A549 (cell line): ENCODE measurements around the gene MYLK4. TPM values are rescaled to one million over a fixed set of nuclear protein-coding genes. Genes with fewer than 3 reads are reported as not detected.

ENCODE experiments used
- ATAC-seq, 2 experiments: fragments of 200-7000 bp in 1 of 2; fragments of >200 bp in 1 of 2; cut with Nextera tagmentation in 1 of 2; cut with Tn5 transposase in 1 of 2; 3 replicates each; pipeline versions ENCODE4 v1.8.0 to v1.9.1; 2018 to 2020; ENCODE audit warnings: mild to moderate bottlenecking in 1 of 2, moderate library complexity in 1 of 2
- CTCF ChIA-PET: fragments of 300-600 bp; sonication (Branson Sonifier 250); formaldehyde crosslinking; extraction: SDS; loops from one replicate; lab custom pipeline; 2021; ENCODE audit warnings: antibody characterized with exemption, inconsistent platforms; lab: Yijun Ruan, JAX
- POLR2A ChIA-PET: fragments of 350-600 bp; formaldehyde crosslinking; extraction: SDS; loops from one replicate; lab custom pipeline; 2021; ENCODE audit warnings: antibody characterized with exemption, inconsistent platforms; lab: Yijun Ruan, JAX
- DNase-seq, 2 experiments: peaks; one replicate each; pipeline versions ENCODE4 v3.0.0 to v3.0.0-alpha.2; 2011 to 2016; ENCODE audit warnings: low read depth in 1 of 2, low spot score in 1 of 2
- FAIRE-seq: peaks from 2 replicates; lab custom pipeline; 2011; peaks lifted over from hg19 to GRCh38; lab: Jason Lieb, UNC
- H3K27ac ChIP-seq, 2 experiments: fragments of >200 bp; sonication (Bioruptor Twin); formaldehyde crosslinking; 3 replicates each; pipeline ENCODE4 v1.5.1; 2016 to 2017
- H3K4me1 ChIP-seq: fragments of >200 bp; sonication (Bioruptor Twin); formaldehyde crosslinking; 3 replicates; pipeline ENCODE4 v1.6.1; 2016
- H3K4me2 ChIP-seq: fragments of >200 bp; sonication (Bioruptor Twin); formaldehyde crosslinking; 3 replicates; pipeline ENCODE4 v1.6.1; 2016
- H3K4me3 ChIP-seq: fragments of >200 bp; sonication (Bioruptor Twin); formaldehyde crosslinking; 3 replicates; pipeline ENCODE4 v1.5.1; 2016
- H3K9me3 ChIP-seq: fragments of >200 bp; sonication (Bioruptor Twin); formaldehyde crosslinking; 3 replicates; pipeline ENCODE4 v1.6.1; 2016
- CBX2 ChIP-seq: fragments of 200-600 bp; sonication (generic); IDR thresholded peaks from 2 replicates; pipeline ENCODE4 v1.6.1; 2016; ENCODE audit warnings: low read depth, mild to moderate bottlenecking, borderline replicate concordance
- CBX8 ChIP-seq: fragments of 200-600 bp; sonication (generic); IDR thresholded peaks from 2 replicates; pipeline ENCODE4 v1.6.1; 2016
- CEBPB ChIP-seq, 2 experiments: fragments of >200 bp in 1 of 2; sonication (Bioruptor Twin) in 1 of 2; formaldehyde crosslinking in 1 of 2; IDR thresholded peaks; 2 replicates each; pipeline ENCODE4 v1.6.1; 2012 to 2016
- CHD2 ChIP-seq: fragments of 150-350 bp; IDR thresholded peaks from 2 replicates; pipeline ENCODE4 v1.6.1; 2014; ENCODE audit warnings: low read length; ENCODE audit not compliant: partially characterized antibody
- EHF ChIP-seq: fragments of 250-450 bp; sonication (Bioruptor Pico); IDR thresholded peaks from 2 replicates; pipeline ENCODE4 v1.5.0; 2020; ENCODE audit warnings: mild to moderate bottlenecking
- EHMT2 ChIP-seq: fragments of 200-600 bp; sonication (generic); IDR thresholded peaks from 2 replicates; pipeline ENCODE4 v1.6.1; 2016; ENCODE audit warnings: antibody characterized with exemption, low read depth, mild to moderate bottlenecking, moderate library complexity
- GATA3 ChIP-seq: IDR thresholded peaks from 2 replicates; pipeline ENCODE4 v1.6.1; 2012; ENCODE audit warnings: borderline replicate concordance
- HDAC2 ChIP-seq: fragments of 200-600 bp; sonication (generic); IDR thresholded peaks from 2 replicates; pipeline ENCODE4 v1.6.1; 2016
- HEYL ChIP-seq: fragments of 250-450 bp; sonication (Bioruptor Pico); IDR thresholded peaks from 2 replicates; pipeline ENCODE4 v1.8.0; 2021; ENCODE audit warnings: mild to moderate bottlenecking, moderate library complexity
- HOXB13 ChIP-seq: fragments of 250-450 bp; sonication (Bioruptor Pico); IDR thresholded peaks from 2 replicates; pipeline ENCODE4 v1.5.0; 2020; ENCODE audit warnings: low read depth, mild to moderate bottlenecking, moderate library complexity
- JUN ChIP-seq, 2 experiments: fragments of >200 bp; sonication (Bioruptor Twin); formaldehyde crosslinking; IDR thresholded peaks; 2 replicates in 1 of 2; 3 replicates in 1 of 2; pipeline ENCODE4 v1.6.1; 2016 to 2017
- JUNB ChIP-seq: fragments of >200 bp; sonication (Bioruptor Twin); formaldehyde crosslinking; IDR thresholded peaks from 2 replicates; pipeline ENCODE4 v1.6.1; 2016
- KDM1A ChIP-seq: fragments of 200-600 bp; sonication (generic); IDR thresholded peaks from 2 replicates; pipeline ENCODE4 v1.6.1; 2016; ENCODE audit warnings: low read depth, mild to moderate bottlenecking
- NFE2L2 ChIP-seq: fragments of 150-350 bp; conservative IDR thresholded peaks from 2 replicates; pipeline ENCODE4 v1.6.1; 2014; ENCODE audit warnings: low read length
- RAD21 ChIP-seq, 2 experiments: fragments of >200 bp in 1 of 2; sonication (Bioruptor Twin) in 1 of 2; formaldehyde crosslinking in 1 of 2; IDR thresholded peaks in 1 of 2; conservative IDR thresholded peaks in 1 of 2; 2 replicates in 1 of 2; 3 replicates in 1 of 2; pipeline ENCODE4 v1.6.1; 2012 to 2018; ENCODE audit warnings: inconsistent platforms in 1 of 2
- RNF2 ChIP-seq: fragments of 200-600 bp; sonication (generic); IDR thresholded peaks from 2 replicates; pipeline ENCODE4 v1.6.1; 2016; ENCODE audit warnings: low read depth, mild to moderate bottlenecking, antibody characterized with exemption, moderate library complexity, borderline replicate concordance
- TFCP2L1 ChIP-seq: fragments of 250-450 bp; sonication (Bioruptor Pico); IDR thresholded peaks from 2 replicates; pipeline ENCODE4 v1.5.0; 2021; ENCODE audit warnings: mild to moderate bottlenecking
- TP53 ChIP-seq: fragments of 250-450 bp; sonication (Bioruptor Pico); IDR thresholded peaks from 2 replicates; pipeline ENCODE4 v1.5.0; 2021; ENCODE audit warnings: mild to moderate bottlenecking, moderate library complexity
- ZC3H11A ChIP-seq: fragments of 450-650 bp; IDR thresholded peaks from 2 replicates; pipeline ENCODE4 v1.6.1; 2014; ENCODE audit warnings: antibody characterized with exemption, mild to moderate bottlenecking
- ZNF302 ChIP-seq: fragments of 250-450 bp; sonication (Bioruptor Pico); IDR thresholded peaks from 2 replicates; pipeline ENCODE4 v1.9.0; 2021; ENCODE audit warnings: inconsistent platforms, mild to moderate bottlenecking, moderate library complexity
- WGBS: methylation state at CpG from one replicate; pipeline ENCODE4 v1.1.6; 2017; ENCODE audit errors: missing lambda C conversion rate; 5-methylcytosine and 5-hydroxymethylcytosine counted together
- polyA plus RNA-seq, 4 experiments: library from polyadenylated mRNA; depleted of rRNA in 3 of 4; stranded (reverse); fragments of >200 nt; fragmentation: RNase III in 1 of 4; extraction: RNeasy Plus Mini Kit Qiagen cat#74134 plus additional on column Dnase treatment in 1 of 4; gene quantifications; 2 replicates in 3 of 4; 3 replicates in 1 of 4; pipeline ENCODE4 v1.2.3, GENCODE V29; 2011 to 2017
- TF ChIP-seq, protein P1 (sequence below): fragments of >200 bp; sonication (Bioruptor Twin); formaldehyde crosslinking; IDR thresholded peaks from 2 replicates; pipeline ENCODE4 v1.6.1; 2016
- TF ChIP-seq, protein P2 (sequence below): fragments of 250-450 bp; sonication (Bioruptor Pico); IDR thresholded peaks from 2 replicates; pipeline ENCODE4 v1.5.0; 2020; ENCODE audit warnings: low read depth, mild to moderate bottlenecking, moderate library complexity
- TF ChIP-seq, protein P3 (sequence below): fragments of 200-600 bp; sonication (generic); IDR thresholded peaks from 2 replicates; pipeline ENCODE4 v1.6.1; 2016; ENCODE audit warnings: antibody characterized with exemption, mild to moderate bottlenecking, moderate library complexity
- TF ChIP-seq, protein P4 (sequence below): IDR thresholded peaks from 2 replicates; pipeline ENCODE4 v1.6.1; 2012
- TF ChIP-seq, protein P5 (sequence below): IDR thresholded peaks from 2 replicates; pipeline ENCODE4 v1.6.1; 2012
- TF ChIP-seq, protein P6 (sequence below): fragments of 250-450 bp; sonication (Bioruptor Pico); IDR thresholded peaks from 2 replicates; pipeline ENCODE4 v1.5.0; 2021; ENCODE audit warnings: mild to moderate bottlenecking, moderate library complexity, borderline replicate concordance

MYLK4 gene
- polyA plus RNA-seq, 2 of the 4 experiments (the other 2 are of a cell fraction): 0.14 to 0.21 TPM

DNA sequence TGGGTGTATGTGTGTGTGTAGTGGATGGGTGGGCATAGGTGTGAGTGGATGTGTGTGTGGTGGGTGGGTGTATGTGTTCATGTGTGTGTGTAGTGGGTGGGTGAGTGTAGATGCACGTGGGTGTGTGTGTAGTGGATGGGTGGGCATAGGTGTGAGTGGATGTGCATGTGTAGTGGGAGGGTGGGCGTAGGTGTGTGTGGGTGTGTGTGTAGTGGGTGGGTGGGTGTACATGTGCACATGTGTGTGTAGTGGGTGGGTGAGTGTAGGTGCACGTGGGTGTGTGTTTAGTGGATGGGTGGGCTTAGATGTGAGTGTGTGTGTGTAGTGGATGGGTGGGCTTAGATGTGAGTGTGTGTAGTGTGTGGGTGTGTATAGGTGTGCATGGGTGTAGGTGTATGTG is 104.4 kb downstream of the MYLK4 start:
- Histone ChIP-seq H3K4me1 (no peaks in the 10 kb centered on the region), H3K27ac (no peak overlapping the region), H3K4me3 (no peak overlapping the region)
- no peak for FAIRE-seq
- TF ChIP-seq EHMT2: no peak
- no peak for TF ChIP-seq CHD2
- TF ChIP-seq KDM1A: no peak
- TF ChIP-seq CBX2: no peak
- no peak for TF ChIP-seq RAD21 (conservative IDR thresholded peaks at IDR 0.05 in 1 of 2, IDR thresholded peaks at IDR 0.05 in 1 of 2)
- TF ChIP-seq EHF (CRISPR knock-in tag): no peak
- TF ChIP-seq NFE2L2: no peak
- no peak for TF ChIP-seq HOXB13 (CRISPR knock-in tag)
- no peak for TF ChIP-seq ZC3H11A
- TF ChIP-seq TP53: no peak
- TF ChIP-seq RNF2: no peak
- TF ChIP-seq JUNB: no peak
- no peak for TF ChIP-seq HEYL
- TF ChIP-seq JUN (IDR thresholded peaks at IDR 0.05): no peak
- TF ChIP-seq, protein P1, sequence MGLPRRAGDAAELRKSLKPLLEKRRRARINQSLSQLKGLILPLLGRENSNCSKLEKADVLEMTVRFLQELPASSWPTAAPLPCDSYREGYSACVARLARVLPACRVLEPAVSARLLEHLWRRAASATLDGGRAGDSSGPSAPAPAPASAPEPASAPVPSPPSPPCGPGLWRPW: no peak
- TF ChIP-seq ZNF302 (CRISPR knock-in tag): no peak
- TF ChIP-seq, all 56 proteins: peak for 0
- ChIA-PET POLR2A (no interaction called here), CTCF (interaction anchor here (0.6 to 3.9 kb wide), 3 partner anchors 12 to 1050 kb away, joined by 3 to 23 read pairs (median 3); no protein-coding TSS in a partner anchor)
- H3K9me3 ChIP-seq: no peaks in the 10 kb centered on the region
- H3K4me2 ChIP-seq: no peak overlapping the region
- WGBS: 19% methylated on average over 3 of the region's 3 CpGs
- ATAC-seq (no peak), DNase-seq (no peak)

DNA sequence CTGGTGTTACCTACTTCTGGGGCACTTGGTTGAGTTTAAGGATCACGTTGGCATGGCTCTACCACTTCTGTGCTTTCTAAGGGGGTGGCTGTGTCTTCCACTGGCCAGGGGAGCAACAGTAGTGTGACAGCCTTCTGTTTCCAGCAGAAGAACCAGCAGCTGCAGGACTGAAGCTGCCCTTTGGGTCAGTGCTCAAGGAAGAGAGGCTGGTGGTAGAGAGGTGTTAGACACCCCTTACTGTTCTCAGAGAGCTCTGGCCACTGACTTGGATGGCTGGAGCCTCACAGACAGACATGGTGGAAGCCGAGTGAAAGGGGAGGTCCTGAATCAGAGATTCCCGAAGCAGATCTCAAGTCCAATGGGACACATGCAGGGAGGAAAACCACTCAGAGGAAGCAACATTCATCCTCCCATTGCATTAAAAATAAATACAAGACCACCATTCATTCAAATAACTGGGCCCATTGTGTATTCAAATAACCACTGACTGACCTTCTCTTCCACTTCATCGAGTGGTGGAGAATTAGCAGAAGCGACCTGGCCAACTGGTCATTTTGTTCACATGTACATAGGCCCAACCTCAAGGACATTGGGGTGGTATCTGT is 106.7 kb downstream of the MYLK4 start:
- WGBS: 61% methylated on average over 5 of the region's 5 CpGs
- no peak overlapping the region for H3K4me3 ChIP-seq
- no peaks in the 10 kb centered on the region for H3K4me1 ChIP-seq
- DNase-seq (no peak), FAIRE-seq (no peak), ATAC-seq (no peak)
- H3K27ac ChIP-seq: no peak overlapping the region
- H3K9me3 ChIP-seq: no peaks in the 10 kb centered on the region
- no peak overlapping the region for H3K4me2 ChIP-seq
- TF ChIP-seq CEBPB (IDR thresholded peaks at IDR 0.05) (no peak), TFCP2L1 (CRISPR knock-in tag) (no peak), GATA3 (no peak), HDAC2 (no peak), CBX8 (no peak), TP53 (no peak), JUNB (no peak)
- TF ChIP-seq, protein P2, sequence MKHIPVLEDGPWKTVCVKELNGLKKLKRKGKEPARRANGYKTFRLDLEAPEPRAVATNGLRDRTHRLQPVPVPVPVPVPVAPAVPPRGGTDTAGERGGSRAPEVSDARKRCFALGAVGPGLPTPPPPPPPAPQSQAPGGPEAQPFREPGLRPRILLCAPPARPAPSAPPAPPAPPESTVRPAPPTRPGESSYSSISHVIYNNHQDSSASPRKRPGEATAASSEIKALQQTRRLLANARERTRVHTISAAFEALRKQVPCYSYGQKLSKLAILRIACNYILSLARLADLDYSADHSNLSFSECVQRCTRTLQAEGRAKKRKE (CRISPR knock-in tag): no peak
- TF ChIP-seq, protein P3, sequence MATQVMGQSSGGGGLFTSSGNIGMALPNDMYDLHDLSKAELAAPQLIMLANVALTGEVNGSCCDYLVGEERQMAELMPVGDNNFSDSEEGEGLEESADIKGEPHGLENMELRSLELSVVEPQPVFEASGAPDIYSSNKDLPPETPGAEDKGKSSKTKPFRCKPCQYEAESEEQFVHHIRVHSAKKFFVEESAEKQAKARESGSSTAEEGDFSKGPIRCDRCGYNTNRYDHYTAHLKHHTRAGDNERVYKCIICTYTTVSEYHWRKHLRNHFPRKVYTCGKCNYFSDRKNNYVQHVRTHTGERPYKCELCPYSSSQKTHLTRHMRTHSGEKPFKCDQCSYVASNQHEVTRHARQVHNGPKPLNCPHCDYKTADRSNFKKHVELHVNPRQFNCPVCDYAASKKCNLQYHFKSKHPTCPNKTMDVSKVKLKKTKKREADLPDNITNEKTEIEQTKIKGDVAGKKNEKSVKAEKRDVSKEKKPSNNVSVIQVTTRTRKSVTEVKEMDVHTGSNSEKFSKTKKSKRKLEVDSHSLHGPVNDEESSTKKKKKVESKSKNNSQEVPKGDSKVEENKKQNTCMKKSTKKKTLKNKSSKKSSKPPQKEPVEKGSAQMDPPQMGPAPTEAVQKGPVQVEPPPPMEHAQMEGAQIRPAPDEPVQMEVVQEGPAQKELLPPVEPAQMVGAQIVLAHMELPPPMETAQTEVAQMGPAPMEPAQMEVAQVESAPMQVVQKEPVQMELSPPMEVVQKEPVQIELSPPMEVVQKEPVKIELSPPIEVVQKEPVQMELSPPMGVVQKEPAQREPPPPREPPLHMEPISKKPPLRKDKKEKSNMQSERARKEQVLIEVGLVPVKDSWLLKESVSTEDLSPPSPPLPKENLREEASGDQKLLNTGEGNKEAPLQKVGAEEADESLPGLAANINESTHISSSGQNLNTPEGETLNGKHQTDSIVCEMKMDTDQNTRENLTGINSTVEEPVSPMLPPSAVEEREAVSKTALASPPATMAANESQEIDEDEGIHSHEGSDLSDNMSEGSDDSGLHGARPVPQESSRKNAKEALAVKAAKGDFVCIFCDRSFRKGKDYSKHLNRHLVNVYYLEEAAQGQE: no peak
- TF ChIP-seq, protein P4, sequence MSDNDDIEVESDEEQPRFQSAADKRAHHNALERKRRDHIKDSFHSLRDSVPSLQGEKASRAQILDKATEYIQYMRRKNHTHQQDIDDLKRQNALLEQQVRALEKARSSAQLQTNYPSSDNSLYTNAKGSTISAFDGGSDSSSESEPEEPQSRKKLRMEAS: no peak
- TF ChIP-seq, protein P5, sequence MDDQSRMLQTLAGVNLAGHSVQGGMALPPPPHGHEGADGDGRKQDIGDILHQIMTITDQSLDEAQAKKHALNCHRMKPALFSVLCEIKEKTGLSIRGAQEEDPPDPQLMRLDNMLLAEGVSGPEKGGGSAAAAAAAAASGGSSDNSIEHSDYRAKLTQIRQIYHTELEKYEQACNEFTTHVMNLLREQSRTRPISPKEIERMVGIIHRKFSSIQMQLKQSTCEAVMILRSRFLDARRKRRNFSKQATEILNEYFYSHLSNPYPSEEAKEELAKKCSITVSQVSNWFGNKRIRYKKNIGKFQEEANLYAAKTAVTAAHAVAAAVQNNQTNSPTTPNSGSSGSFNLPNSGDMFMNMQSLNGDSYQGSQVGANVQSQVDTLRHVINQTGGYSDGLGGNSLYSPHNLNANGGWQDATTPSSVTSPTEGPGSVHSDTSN: no peak
- TF ChIP-seq, protein P6, sequence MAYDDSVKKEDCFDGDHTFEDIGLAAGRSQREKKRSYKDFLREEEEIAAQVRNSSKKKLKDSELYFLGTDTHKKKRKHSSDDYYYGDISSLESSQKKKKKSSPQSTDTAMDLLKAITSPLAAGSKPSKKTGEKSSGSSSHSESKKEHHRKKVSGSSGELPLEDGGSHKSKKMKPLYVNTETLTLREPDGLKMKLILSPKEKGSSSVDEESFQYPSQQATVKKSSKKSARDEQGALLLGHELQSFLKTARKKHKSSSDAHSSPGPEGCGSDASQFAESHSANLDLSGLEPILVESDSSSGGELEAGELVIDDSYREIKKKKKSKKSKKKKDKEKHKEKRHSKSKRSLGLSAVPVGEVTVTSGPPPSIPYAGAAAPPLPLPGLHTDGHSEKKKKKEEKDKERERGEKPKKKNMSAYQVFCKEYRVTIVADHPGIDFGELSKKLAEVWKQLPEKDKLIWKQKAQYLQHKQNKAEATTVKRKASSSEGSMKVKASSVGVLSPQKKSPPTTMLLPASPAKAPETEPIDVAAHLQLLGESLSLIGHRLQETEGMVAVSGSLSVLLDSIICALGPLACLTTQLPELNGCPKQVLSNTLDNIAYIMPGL: no peak
- TF ChIP-seq, protein P1: no peak
- ChIA-PET CTCF (interaction anchor here (3.9 kb wide), 1 partner anchor 9 kb away, joined by 23 read pairs; no protein-coding TSS in a partner anchor), POLR2A (no interaction called here)
